AG09309 (cell line): ENCODE results near the gene ATXN7.

Source experiments
- DNase-seq: peaks from one replicate; pipeline ENCODE4 v3.0.0-alpha.2; 2010; ENCODE audit warnings: low read depth
- H3K4me3 ChIP-seq: 2 replicates; pipeline ENCODE4 v1.5.1; 2011; ENCODE audit warnings: mild to moderate bottlenecking, low read depth, low read length, moderate library complexity; ENCODE audit not compliant: control insufficient read depth
- TF ChIP-seq, protein P1 (sequence below): IDR thresholded peaks from 2 replicates; pipeline ENCODE4 v1.5.1; 2011; ENCODE audit warnings: mild to moderate bottlenecking, low read depth, low read length, inconsistent platforms; ENCODE audit not compliant: insufficient read depth, control insufficient read depth; ENCODE audit errors: missing control alignments

Gene ATXN7

DNA sequence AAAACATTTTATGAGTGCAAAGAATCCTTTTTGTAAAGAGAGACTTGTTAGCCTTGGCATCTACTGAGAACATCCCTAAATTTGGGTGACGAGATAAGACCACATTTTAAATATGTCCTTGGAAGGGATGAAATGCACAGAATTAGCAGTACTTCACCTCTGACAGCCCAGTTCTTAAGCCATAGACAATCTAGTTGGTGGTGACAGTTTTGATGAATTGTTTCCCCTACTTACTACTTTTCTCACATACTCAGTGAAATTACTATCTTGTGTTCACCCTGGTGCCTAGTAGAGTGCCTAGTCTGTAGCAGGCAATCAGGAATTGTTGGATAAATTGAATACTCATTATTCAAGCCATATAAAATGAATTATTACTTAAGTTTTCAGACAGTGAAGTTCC lies 45.1 kb downstream of the ATXN7 start:
- TF ChIP-seq, protein P1, sequence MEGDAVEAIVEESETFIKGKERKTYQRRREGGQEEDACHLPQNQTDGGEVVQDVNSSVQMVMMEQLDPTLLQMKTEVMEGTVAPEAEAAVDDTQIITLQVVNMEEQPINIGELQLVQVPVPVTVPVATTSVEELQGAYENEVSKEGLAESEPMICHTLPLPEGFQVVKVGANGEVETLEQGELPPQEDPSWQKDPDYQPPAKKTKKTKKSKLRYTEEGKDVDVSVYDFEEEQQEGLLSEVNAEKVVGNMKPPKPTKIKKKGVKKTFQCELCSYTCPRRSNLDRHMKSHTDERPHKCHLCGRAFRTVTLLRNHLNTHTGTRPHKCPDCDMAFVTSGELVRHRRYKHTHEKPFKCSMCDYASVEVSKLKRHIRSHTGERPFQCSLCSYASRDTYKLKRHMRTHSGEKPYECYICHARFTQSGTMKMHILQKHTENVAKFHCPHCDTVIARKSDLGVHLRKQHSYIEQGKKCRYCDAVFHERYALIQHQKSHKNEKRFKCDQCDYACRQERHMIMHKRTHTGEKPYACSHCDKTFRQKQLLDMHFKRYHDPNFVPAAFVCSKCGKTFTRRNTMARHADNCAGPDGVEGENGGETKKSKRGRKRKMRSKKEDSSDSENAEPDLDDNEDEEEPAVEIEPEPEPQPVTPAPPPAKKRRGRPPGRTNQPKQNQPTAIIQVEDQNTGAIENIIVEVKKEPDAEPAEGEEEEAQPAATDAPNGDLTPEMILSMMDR, result no peak
- H3K4me3 ChIP-seq, result no peak overlapping the region
- DNase-seq, result no peak

DNA sequence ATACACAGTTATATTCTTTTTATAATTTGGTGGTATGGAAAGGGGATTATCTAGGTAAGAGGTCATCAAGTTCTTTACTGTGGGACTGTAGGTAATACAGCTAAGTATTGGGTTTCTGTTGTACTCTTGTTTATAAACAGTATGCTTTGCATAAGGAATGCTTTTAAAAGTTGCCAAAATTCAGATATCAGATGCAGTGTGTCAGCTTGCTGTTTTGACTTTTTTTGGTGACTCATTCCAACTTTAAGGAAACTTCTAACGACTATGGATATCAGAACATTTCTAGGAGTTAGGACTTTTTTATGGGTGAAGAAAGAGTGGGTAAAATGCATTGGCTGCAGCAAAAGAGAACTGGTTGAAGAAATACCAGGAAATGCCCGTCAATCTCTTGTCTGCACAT lies 45.8 kb downstream of the ATXN7 start:
- H3K4me3 ChIP-seq, result no peak overlapping the region
- TF ChIP-seq, protein P1, result no peak
- no peak for DNase-seq

DNA sequence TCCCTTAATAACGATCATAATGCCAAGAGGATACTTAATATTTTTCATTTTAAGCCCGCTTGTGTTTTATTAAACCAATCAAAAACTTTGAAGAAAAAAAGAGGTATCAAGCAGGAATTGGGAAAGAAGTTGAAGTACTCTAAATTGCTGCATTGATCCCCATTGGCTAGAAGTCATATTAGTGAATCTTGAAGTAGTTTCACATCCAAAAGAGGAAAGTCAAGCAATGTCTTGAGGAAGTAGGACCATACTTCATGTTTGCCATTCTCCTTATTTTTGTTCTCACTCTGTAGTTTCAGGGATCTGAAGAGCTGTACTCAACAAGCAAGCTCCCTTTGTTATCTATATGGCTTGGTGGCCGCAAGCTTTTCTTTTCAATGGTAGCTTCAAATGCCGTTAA lies 46.3 kb downstream of the ATXN7 start:
- TF ChIP-seq, protein P1, result no peak
- DNase-seq, result no peak

DNA sequence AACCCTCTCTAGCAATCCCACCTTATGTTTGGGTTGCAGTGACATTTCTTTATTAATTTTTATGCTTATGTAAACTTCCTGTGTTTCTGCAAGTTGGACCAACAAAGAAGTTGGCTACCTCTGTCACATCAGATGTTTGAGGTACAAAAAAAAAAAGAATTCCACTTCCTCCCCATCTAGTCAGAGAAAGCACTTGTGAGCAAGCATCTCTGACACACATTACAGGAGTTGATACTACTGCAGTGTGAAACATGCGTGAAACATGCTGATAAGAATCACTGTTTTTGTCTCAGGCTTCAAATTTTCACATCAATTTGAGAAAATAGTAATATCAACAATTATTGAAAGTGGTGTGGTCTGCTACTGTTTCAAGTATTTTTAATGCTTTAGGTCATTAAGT lies 47.2 kb downstream of the ATXN7 start:
- H3K4me3 ChIP-seq, result peak overlapping the region; percentile 79
- no peak for DNase-seq
- TF ChIP-seq, protein P1, result no peak

More for the DNA sequence above, 46.3 kb downstream of the ATXN7 start:
- no peak overlapping the region for H3K4me3 ChIP-seq

DNA sequence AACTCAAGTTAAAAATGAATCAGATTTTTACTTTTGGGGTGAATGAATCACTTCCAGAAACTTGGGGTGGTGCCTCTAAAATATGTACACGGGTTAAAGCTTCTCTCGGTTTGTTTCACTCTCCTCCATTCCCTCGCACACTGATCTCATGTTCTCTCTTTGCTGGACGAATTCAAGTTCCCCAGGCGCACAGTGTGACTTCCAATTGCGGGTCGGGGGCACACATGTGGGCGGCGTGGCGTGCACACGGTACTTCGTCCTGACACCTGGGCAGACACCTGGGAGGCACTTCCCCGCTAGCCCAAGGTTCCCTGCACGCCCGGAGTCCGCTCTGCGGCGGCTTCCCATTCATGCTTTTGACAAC lies 47.8 kb downstream of the ATXN7 start:
- peak overlapping the region; percentile 79 for H3K4me3 ChIP-seq
- DNase-seq, result no peak
- TF ChIP-seq, protein P1, result no peak

DNA sequence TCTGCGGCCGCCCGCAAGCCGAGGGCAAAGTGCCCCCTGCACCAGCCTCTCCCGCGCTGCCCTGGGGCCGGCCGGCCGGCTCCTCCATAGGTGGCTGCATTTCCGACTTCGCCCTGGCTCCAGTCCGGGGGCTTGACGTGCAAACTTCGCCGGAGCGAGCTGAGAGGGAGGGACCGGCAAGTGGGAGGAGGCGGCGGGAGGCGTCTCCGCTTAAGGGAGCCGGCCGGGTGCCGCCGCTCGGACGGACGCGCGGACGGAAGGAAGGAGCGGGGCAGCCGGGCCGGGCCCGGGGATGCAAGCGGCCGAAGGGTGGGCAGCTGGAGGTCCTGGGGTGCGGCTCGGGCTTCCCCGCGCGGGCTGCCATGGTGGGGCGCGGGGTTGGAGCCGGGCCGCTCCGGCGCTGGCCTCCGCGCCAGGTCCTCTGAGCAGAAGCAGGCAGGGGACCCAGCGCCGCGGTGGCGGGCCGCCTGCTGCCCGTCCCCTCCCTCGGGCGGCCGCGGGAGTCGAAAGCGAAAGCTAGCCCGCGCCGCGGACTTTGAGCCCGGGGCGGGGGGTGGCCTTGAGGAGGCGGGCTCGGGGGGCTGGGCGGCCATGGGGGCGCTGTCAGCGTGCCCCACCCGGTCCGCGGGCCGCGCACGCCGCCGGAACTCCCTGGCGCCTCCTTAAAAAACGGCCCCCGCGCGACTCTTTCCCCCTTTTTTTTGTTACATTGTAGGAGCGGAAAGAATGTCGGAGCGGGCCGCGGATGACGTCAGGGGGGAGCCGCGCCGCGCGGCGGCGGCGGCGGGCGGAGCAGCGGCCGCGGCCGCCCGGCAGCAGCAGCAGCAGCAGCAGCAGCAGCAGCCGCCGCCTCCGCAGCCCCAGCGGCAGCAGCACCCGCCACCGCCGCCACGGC lies 48.5 kb downstream of the ATXN7 start, which contains the start of gene SCAANT1:
Gene SCAANT1 (minus strand): TSS at position 511 of the 895 bp plus-strand sequence.
- TF ChIP-seq, protein P1, result no peak
- H3K4me3 ChIP-seq, result peak within 1 kb of the TSS; percentile 79
- peak; percentile 59 for DNase-seq
